ENCODE data around the gene MTG1.

- no peak for TF ChIP-seq CTCF (conservative IDR thresholded peaks at IDR 0.05)
- peak; percentile 75; the same call in 1 of the 2 replicates for TF ChIP-seq ZFX (IDR thresholded peaks at IDR 0.05)
Observed at GRCh38 chr10:133394064-133394663, at the start of gene MTG1.
